ENCODE results near the gene SORCS1. TPM values are rescaled to one million over a fixed set of nuclear protein-coding genes. Genes with fewer than 3 reads are reported as not detected.

Gene SORCS1
- total and polyA plus RNA-seq, 2 donors from 2014 or later: 0.76 to 2.4 TPM

DNA sequence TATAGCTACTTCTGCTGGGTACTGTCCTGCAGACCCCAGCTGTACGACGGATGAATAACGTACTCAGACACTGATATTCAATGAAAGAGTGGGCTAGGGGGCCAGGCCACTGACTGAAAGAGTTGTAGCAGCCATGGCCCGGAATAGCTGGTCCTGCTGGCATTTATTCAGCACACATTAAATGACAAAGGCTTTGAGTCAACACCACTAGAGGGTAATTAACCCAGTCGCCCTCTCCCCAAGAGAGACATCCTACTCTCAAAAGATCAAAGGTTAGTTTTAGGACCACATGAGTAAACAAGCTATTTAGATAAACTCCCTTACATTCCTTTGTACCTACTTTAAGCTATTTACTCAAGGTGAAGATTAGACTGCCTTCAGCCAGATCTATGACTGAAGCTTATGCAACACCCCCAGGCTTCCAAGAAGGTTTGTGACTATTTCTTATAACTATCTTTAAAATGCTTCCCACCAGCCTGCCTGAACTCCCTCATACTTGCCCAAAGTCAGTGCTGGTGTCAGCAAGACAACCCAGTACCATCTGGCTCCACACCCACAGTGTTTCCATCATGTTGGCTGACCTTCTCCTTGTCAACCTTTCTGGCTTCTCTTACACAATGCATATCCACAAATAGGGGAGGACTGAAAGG lies 629.1 kb downstream of the SORCS1 start:
- no peaks in the 10 kb centered on the region for H3K4me1 ChIP-seq (ENCODE audit: control insufficient read depth in 2 of 3, insufficient read depth in 2 of 3, low read depth in 1 of 3, low read length in 3 of 3)
- TF ChIP-seq, protein P1, sequence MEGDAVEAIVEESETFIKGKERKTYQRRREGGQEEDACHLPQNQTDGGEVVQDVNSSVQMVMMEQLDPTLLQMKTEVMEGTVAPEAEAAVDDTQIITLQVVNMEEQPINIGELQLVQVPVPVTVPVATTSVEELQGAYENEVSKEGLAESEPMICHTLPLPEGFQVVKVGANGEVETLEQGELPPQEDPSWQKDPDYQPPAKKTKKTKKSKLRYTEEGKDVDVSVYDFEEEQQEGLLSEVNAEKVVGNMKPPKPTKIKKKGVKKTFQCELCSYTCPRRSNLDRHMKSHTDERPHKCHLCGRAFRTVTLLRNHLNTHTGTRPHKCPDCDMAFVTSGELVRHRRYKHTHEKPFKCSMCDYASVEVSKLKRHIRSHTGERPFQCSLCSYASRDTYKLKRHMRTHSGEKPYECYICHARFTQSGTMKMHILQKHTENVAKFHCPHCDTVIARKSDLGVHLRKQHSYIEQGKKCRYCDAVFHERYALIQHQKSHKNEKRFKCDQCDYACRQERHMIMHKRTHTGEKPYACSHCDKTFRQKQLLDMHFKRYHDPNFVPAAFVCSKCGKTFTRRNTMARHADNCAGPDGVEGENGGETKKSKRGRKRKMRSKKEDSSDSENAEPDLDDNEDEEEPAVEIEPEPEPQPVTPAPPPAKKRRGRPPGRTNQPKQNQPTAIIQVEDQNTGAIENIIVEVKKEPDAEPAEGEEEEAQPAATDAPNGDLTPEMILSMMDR (IDR thresholded peaks at IDR 0.05; ENCODE audit: borderline replicate concordance, extremely low read depth, insufficient read depth): no peak
- no peak for FAIRE-seq
- DNase-seq: no peak
- H3K9me3 ChIP-seq (ENCODE audit: control insufficient read depth in 2 of 3, insufficient read depth in 1 of 3, low read length in 3 of 3): no peaks in the 10 kb centered on the region
- H3K4me3 ChIP-seq (ENCODE audit: low read length in 3 of 3): no peak overlapping the region
- no peak overlapping the region for H3K9ac ChIP-seq (ENCODE audit: low read length in 3 of 3)
- intact Hi-C loops (cut with DNase I): no loop called here
- no peaks in the 10 kb centered on the region for H3K27me3 ChIP-seq (ENCODE audit: control insufficient read depth, insufficient read depth, low read length)
- no peak overlapping the region for H3K27ac ChIP-seq (ENCODE audit: low read depth in 2 of 2, low read length in 2 of 2)
- no peaks in the 10 kb centered on the region for H3K36me3 ChIP-seq (ENCODE audit: control insufficient read depth in 2 of 3, insufficient read depth in 3 of 3, low read length in 3 of 3)

DNA sequence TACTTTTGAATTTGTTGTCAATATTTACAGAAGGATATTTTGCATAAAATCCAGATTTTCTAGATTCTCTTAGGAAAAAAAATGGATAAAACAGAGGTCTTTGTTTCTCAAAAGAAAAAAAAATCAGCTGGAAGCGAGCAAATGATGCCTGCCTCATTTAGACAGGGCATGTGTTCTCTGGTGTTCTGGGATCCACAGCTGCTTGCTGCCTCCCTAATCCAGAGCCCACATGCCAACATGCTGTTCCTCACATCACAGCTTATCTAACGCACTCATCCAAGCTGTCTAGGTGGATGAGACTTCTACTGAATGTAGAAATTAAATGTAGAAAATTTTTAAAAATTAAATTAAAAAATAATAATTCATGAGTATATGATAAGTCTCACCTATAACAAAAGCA lies 630.1 kb downstream of the SORCS1 start:
- intact Hi-C loops (cut with DNase I): no loop called here
- TF ChIP-seq, protein P1 (IDR thresholded peaks at IDR 0.05; ENCODE audit: borderline replicate concordance, extremely low read depth, insufficient read depth): no peak
- DNase-seq (no peak), FAIRE-seq (no peak)
- Histone ChIP-seq H3K36me3 (ENCODE audit: control insufficient read depth in 2 of 3, insufficient read depth in 3 of 3, low read length in 3 of 3) (no peaks in the 10 kb centered on the region), H3K9ac (ENCODE audit: low read length in 3 of 3) (no peak overlapping the region), H3K27ac (ENCODE audit: low read depth in 2 of 2, low read length in 2 of 2) (no peak overlapping the region), H3K27me3 (ENCODE audit: control insufficient read depth, insufficient read depth, low read length) (no peaks in the 10 kb centered on the region), H3K4me3 (ENCODE audit: low read length in 3 of 3) (no peak overlapping the region), H3K4me1 (ENCODE audit: control insufficient read depth in 2 of 3, insufficient read depth in 2 of 3, low read depth in 1 of 3, low read length in 3 of 3) (no peaks in the 10 kb centered on the region), H3K9me3 (ENCODE audit: control insufficient read depth in 2 of 3, insufficient read depth in 1 of 3, low read length in 3 of 3) (no peaks in the 10 kb centered on the region)

DNA sequence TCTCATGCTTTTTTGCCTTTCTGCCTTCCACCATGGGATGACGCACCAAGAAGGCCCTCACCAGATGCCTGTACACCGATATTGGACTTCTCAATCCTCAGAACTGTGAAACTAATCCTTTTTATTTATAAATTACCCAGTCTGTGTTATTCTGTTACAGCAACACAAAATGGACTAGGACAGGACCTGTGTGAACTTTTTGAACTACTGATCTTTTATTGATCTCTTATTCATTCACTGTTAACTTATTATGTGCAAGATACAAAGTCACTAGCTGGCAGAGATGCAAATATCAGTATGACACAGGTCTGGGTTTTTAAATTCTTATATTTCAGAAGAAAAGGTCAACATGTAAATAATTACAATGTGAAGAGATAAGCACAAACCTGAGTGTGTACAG lies 635.8 kb downstream of the SORCS1 start:
- Histone ChIP-seq H3K27ac (ENCODE audit: low read depth in 2 of 2, low read length in 2 of 2) (no peak overlapping the region), H3K27me3 (ENCODE audit: control insufficient read depth, insufficient read depth, low read length) (no peaks in the 10 kb centered on the region), H3K36me3 (ENCODE audit: control insufficient read depth in 2 of 3, insufficient read depth in 3 of 3, low read length in 3 of 3) (no peaks in the 10 kb centered on the region), H3K9me3 (ENCODE audit: control insufficient read depth in 2 of 3, insufficient read depth in 1 of 3, low read length in 3 of 3) (no peaks in the 10 kb centered on the region), H3K4me1 (ENCODE audit: control insufficient read depth in 2 of 3, insufficient read depth in 2 of 3, low read depth in 1 of 3, low read length in 3 of 3) (no peaks in the 10 kb centered on the region), H3K9ac (ENCODE audit: low read length in 3 of 3) (no peak overlapping the region), H3K4me3 (ENCODE audit: low read length in 3 of 3) (no peak overlapping the region)
- no peak for FAIRE-seq
- no peak for DNase-seq
- TF ChIP-seq, protein P1 (IDR thresholded peaks at IDR 0.05; ENCODE audit: borderline replicate concordance, extremely low read depth, insufficient read depth): no peak
- intact Hi-C loops (cut with DNase I): no loop called here

DNA sequence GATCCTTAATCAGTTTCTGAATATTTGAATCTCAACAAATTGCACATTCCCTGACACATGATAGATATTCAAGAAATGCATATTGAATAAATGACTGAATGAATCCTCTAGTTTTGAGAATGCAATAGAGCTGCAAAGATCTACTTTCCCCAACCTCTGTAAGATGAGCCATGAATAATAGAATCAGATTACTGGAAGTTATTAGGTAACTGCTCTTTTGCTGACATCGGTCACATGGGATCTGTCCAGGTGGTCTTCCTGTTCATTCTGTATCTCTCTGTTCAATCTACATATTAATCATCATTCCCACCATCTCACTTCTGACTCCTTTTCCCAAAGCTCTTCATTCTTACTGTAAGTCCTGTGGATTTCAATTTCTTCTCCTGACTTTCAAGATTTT lies 638.7 kb downstream of the SORCS1 start:
- no peak for FAIRE-seq
- TF ChIP-seq, protein P1 (IDR thresholded peaks at IDR 0.05; ENCODE audit: borderline replicate concordance, extremely low read depth, insufficient read depth): no peak
- H3K4me3 ChIP-seq (ENCODE audit: low read length in 3 of 3): no peak overlapping the region
- no peak overlapping the region for H3K27ac ChIP-seq (ENCODE audit: low read depth in 2 of 2, low read length in 2 of 2)
- H3K4me1 ChIP-seq (ENCODE audit: control insufficient read depth in 2 of 3, insufficient read depth in 2 of 3, low read depth in 1 of 3, low read length in 3 of 3): no peaks in the 10 kb centered on the region
- no peaks in the 10 kb centered on the region for H3K27me3 ChIP-seq (ENCODE audit: control insufficient read depth, insufficient read depth, low read length)
- H3K9me3 ChIP-seq (ENCODE audit: control insufficient read depth in 2 of 3, insufficient read depth in 1 of 3, low read length in 3 of 3): no peaks in the 10 kb centered on the region
- intact Hi-C loops (cut with DNase I): no loop called here
- H3K9ac ChIP-seq (ENCODE audit: low read length in 3 of 3): no peak overlapping the region
- no peak for DNase-seq
- no peaks in the 10 kb centered on the region for H3K36me3 ChIP-seq (ENCODE audit: control insufficient read depth in 2 of 3, insufficient read depth in 3 of 3, low read length in 3 of 3)
